Uterus (tissue), 2 donors: ENCODE measurements around the gene CDH2.

Source experiments
- POLR2A ChIP-seq, 2 donors: fragments of 450-650 bp; IDR thresholded peaks; one replicate each; pipeline ENCODE4 v1.6.1; 2016; ENCODE audit warnings: antibody characterized with exemption in 2 of 2, mild to moderate bottlenecking in 1 of 2, moderate library complexity in 1 of 2
- TF ChIP-seq, protein P1 (sequence below), 4 experiments: fragments of 200-600 bp in 2 of 4; fragments of 450-650 bp in 2 of 4; sonication (generic) in 2 of 4; IDR thresholded peaks; one replicate each; pipeline ENCODE4 v1.5.1; 2016 to 2019; ENCODE audit warnings: antibody characterized with exemption in 4 of 4, mild to moderate bottlenecking in 2 of 4, moderate library complexity in 1 of 4

DNA sequence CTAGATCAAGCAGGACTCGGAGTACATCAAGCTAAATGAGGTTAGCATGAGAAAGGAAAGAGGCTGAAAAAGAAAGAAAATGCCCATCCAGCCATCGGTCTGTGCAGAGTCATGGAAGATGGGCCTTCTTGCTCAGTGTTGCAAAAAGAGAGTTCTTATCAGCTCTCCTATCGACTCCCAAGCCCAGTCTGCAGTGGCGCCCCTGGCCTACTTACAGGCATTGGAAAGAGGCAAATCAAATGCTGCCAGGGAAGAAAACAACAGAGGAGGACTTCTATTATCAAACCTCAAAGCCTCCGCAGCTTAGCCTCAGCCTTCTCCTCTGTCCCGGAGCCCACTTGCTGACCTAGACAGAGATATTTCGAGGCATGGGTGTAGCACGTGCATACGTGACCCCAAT lies 66.0 kb downstream of the CDH2 start:
- TF ChIP-seq, protein P1, sequence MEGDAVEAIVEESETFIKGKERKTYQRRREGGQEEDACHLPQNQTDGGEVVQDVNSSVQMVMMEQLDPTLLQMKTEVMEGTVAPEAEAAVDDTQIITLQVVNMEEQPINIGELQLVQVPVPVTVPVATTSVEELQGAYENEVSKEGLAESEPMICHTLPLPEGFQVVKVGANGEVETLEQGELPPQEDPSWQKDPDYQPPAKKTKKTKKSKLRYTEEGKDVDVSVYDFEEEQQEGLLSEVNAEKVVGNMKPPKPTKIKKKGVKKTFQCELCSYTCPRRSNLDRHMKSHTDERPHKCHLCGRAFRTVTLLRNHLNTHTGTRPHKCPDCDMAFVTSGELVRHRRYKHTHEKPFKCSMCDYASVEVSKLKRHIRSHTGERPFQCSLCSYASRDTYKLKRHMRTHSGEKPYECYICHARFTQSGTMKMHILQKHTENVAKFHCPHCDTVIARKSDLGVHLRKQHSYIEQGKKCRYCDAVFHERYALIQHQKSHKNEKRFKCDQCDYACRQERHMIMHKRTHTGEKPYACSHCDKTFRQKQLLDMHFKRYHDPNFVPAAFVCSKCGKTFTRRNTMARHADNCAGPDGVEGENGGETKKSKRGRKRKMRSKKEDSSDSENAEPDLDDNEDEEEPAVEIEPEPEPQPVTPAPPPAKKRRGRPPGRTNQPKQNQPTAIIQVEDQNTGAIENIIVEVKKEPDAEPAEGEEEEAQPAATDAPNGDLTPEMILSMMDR (IDR thresholded peaks at IDR 0.05) = no peak
- no peak for TF ChIP-seq POLR2A (IDR thresholded peaks at IDR 0.05)
